ENCODE data around the gene ABHD5.

Gene ABHD5

DNA sequence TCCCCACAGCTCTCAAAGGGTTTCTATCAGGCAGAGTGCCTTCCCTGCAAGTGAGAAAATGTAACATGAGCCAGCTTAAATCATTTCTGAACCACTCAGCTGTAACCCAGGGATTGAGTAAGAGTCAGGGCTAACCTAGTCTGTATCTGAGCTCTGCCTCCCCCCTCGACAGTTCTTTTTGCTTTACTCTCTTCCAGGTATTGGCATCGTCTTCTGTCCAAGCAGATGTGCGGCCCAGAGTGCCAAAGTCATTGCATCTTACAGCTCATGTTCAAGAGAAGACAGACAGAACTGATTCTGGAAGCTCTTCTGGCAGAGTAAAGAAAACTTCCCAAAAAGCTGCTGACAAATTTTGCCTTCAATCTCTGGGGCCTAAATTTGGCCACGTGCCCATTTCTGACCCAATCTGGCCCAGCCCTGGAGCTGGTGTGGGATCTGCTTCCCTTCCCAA is 74.8 kb downstream of the ABHD5 start:
- Histone ChIP-seq H3K36me3 (ENCODE audit: low read depth) (no peaks in the 10 kb centered on the region), H3K9me3 (ENCODE audit: severe bottlenecking) (no peaks in the 10 kb centered on the region), H3K27me3 (ENCODE audit: insufficient read depth, poor library complexity, severe bottlenecking) (no peaks in the 10 kb centered on the region), H3K4me1 (ENCODE audit: insufficient read depth, poor library complexity, severe bottlenecking) (peaks cover 51% of the 10 kb centered on the region), H3K27ac (ENCODE audit: poor library complexity, severe bottlenecking) (peak overlapping the region; percentile 99), H3K4me3 (ENCODE audit: severe bottlenecking) (no peak overlapping the region)
- no peak for DNase-seq (ENCODE audit: low spot score)
- ATAC-seq (ENCODE audit: low read depth) = peak; percentile 26; the same call in 2 of the 3 replicates
- TF ChIP-seq, protein P1, sequence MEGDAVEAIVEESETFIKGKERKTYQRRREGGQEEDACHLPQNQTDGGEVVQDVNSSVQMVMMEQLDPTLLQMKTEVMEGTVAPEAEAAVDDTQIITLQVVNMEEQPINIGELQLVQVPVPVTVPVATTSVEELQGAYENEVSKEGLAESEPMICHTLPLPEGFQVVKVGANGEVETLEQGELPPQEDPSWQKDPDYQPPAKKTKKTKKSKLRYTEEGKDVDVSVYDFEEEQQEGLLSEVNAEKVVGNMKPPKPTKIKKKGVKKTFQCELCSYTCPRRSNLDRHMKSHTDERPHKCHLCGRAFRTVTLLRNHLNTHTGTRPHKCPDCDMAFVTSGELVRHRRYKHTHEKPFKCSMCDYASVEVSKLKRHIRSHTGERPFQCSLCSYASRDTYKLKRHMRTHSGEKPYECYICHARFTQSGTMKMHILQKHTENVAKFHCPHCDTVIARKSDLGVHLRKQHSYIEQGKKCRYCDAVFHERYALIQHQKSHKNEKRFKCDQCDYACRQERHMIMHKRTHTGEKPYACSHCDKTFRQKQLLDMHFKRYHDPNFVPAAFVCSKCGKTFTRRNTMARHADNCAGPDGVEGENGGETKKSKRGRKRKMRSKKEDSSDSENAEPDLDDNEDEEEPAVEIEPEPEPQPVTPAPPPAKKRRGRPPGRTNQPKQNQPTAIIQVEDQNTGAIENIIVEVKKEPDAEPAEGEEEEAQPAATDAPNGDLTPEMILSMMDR (IDR thresholded peaks at IDR 0.05; ENCODE audit: poor library complexity, severe bottlenecking) = no peak

DNA sequence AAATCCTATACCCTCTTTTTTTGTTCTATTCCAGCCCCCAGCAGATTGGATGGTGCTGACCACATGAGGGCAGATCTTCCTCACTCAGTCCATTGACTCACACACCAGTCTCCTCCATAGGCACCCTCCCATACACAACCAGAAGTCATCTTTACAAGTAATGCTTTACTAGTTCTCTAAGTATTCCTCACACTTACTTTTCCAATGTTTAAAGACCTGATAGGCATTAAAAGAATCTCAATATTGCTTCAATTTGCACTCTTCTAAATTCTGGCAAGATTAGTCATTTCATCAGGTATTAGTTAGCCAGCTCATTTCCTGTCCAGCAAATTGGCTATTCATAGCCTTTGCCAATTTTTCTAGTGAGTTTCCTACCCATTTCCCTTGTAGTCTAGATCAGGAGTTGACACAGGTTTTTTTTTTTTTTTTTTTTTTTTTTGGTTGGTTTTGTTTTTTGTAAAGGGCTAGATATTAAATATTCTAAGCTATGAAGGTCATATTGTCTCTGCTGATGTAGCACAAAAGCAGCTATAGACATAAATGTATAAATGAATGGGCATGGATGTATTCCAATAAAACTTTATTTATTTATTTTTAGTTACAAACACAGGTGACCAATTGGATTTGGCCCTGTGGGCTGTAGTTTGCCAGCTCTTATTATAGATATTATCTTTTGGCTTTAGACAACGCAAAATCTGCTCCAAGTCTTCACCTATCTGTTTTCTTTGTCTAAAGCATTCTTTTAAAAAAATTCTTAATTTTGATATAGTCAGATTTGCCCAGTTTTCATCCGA is 76.1 kb downstream of the ABHD5 start:
- Histone ChIP-seq H3K27ac (ENCODE audit: poor library complexity, severe bottlenecking) (peak overlapping the region; percentile 99), H3K27me3 (ENCODE audit: insufficient read depth, poor library complexity, severe bottlenecking) (no peaks in the 10 kb centered on the region), H3K4me3 (ENCODE audit: severe bottlenecking) (no peak overlapping the region), H3K9me3 (ENCODE audit: severe bottlenecking) (no peaks in the 10 kb centered on the region), H3K36me3 (ENCODE audit: low read depth) (no peaks in the 10 kb centered on the region), H3K4me1 (ENCODE audit: insufficient read depth, poor library complexity, severe bottlenecking) (peaks cover 51% of the 10 kb centered on the region)
- peak; percentile 55 for ATAC-seq (ENCODE audit: low read depth)
- DNase-seq (ENCODE audit: low spot score) = no peak
- TF ChIP-seq, protein P1 (IDR thresholded peaks at IDR 0.05; ENCODE audit: poor library complexity, severe bottlenecking) = peak; percentile 41

- Histone ChIP-seq H3K9me3 (ENCODE audit: severe bottlenecking) (no peaks in the 10 kb centered on the region), H3K4me1 (ENCODE audit: insufficient read depth, poor library complexity, severe bottlenecking) (peaks cover 51% of the 10 kb centered on the region), H3K36me3 (ENCODE audit: low read depth) (no peaks in the 10 kb centered on the region), H3K27me3 (ENCODE audit: insufficient read depth, poor library complexity, severe bottlenecking) (no peaks in the 10 kb centered on the region), H3K4me3 (ENCODE audit: severe bottlenecking) (no peak overlapping the region), H3K27ac (ENCODE audit: poor library complexity, severe bottlenecking) (peak overlapping the region; percentile 99)
- TF ChIP-seq, protein P1 (IDR thresholded peaks at IDR 0.05; ENCODE audit: poor library complexity, severe bottlenecking) = no peak
- no peak for DNase-seq (ENCODE audit: low spot score)
- ATAC-seq (ENCODE audit: low read depth) = peak; percentile 44
These were observed 77.7 kb downstream of the ABHD5 start for GRCh38 chr3:43768381-43768973.

- H3K36me3 ChIP-seq (ENCODE audit: low read depth) = no peaks in the 10 kb centered on the region
- no peaks in the 10 kb centered on the region for H3K27me3 ChIP-seq (ENCODE audit: insufficient read depth, poor library complexity, severe bottlenecking)
- H3K9me3 ChIP-seq (ENCODE audit: severe bottlenecking) = no peaks in the 10 kb centered on the region
- H3K27ac ChIP-seq (ENCODE audit: poor library complexity, severe bottlenecking) = peak overlapping the region; percentile 99
- peak; percentile 92 for ATAC-seq (ENCODE audit: low read depth)
- peak; percentile 99 for DNase-seq (ENCODE audit: low spot score)
- peaks cover 51% of the 10 kb centered on the region for H3K4me1 ChIP-seq (ENCODE audit: insufficient read depth, poor library complexity, severe bottlenecking)
- TF ChIP-seq, protein P1 (IDR thresholded peaks at IDR 0.05; ENCODE audit: poor library complexity, severe bottlenecking) = peak; percentile 94
- no peak overlapping the region for H3K4me3 ChIP-seq (ENCODE audit: severe bottlenecking)
These were observed 78.6 kb downstream of the ABHD5 start for GRCh38 chr3:43769097-43769884.

Data from RWPE2 (cell line).